Nephron progenitor cell (in vitro differentiated cells): ENCODE measurements around the gene ZDHHC1.

Experiments used
- DNase-seq: peaks from one replicate; pipeline ENCODE4 v3.0.0; 2021
- H3K27ac Mint-ChIP-seq: 2 replicates; pipeline ENCODE4 v1.8.0; 2021; ENCODE audit warnings: mild to moderate bottlenecking, moderate library complexity, mixed read lengths
- H3K27me3 Mint-ChIP-seq: 2 replicates; pipeline ENCODE4 v1.8.0; 2021; ENCODE audit warnings: mild to moderate bottlenecking, low read depth, mixed read lengths; ENCODE audit not compliant: poor library complexity
- H3K36me3 Mint-ChIP-seq: 2 replicates; pipeline ENCODE4 v1.8.0; 2021; ENCODE audit warnings: low read depth, mixed read lengths
- H3K4me1 Mint-ChIP-seq: 2 replicates; pipeline ENCODE4 v1.8.0; 2021; ENCODE audit warnings: mixed read lengths
- H3K4me3 Mint-ChIP-seq: 2 replicates; pipeline ENCODE4 v1.8.0; 2021; ENCODE audit warnings: mild to moderate bottlenecking, moderate library complexity, mixed read lengths
- H3K9me3 Mint-ChIP-seq: 2 replicates; pipeline ENCODE4 v1.8.0; 2021; ENCODE audit warnings: mild to moderate bottlenecking, moderate library complexity, mixed read lengths
- CTCF ChIP-seq: fragments of 200-600 bp; sonication (generic); IDR thresholded peaks from 2 replicates; pipeline ENCODE4 v1.5.0; 2021; ENCODE audit warnings: antibody characterized with exemption

The ZDHHC1 gene

GRCh38 chr16:67444259-67445125 is 28.2 kb upstream of the ZDHHC1 start:
- H3K27me3 Mint-ChIP-seq: peaks cover 2% of the 10 kb centered on the region
- no peak overlapping the region for H3K4me3 Mint-ChIP-seq
- peak overlapping the region; percentile 76 for H3K27ac Mint-ChIP-seq
- no peak for DNase-seq
- TF ChIP-seq CTCF: no peak
- no peaks in the 10 kb centered on the region for H3K9me3 Mint-ChIP-seq
- H3K4me1 Mint-ChIP-seq: peaks cover 56% of the 10 kb centered on the region
- H3K36me3 Mint-ChIP-seq: peaks cover 11% of the 10 kb centered on the region

- Mint-ChIP-seq H3K27ac (peak overlapping the region; percentile 32), H3K4me3 (no peak overlapping the region), H3K9me3 (no peaks in the 10 kb centered on the region), H3K36me3 (peaks cover 15% of the 10 kb centered on the region), H3K27me3 (no peaks in the 10 kb centered on the region), H3K4me1 (peaks cover 56% of the 10 kb centered on the region)
- TF ChIP-seq CTCF: no peak
- no peak for DNase-seq
Observed at GRCh38 chr16:67443265-67443664, 27.0 kb upstream of the ZDHHC1 start.

GRCh38 chr16:67442581-67443255 is 26.4 kb upstream of the ZDHHC1 start:
- peaks cover 19% of the 10 kb centered on the region for H3K36me3 Mint-ChIP-seq
- H3K27me3 Mint-ChIP-seq: no peaks in the 10 kb centered on the region
- H3K4me1 Mint-ChIP-seq: peaks cover 60% of the 10 kb centered on the region
- no peaks in the 10 kb centered on the region for H3K9me3 Mint-ChIP-seq
- no peak for DNase-seq
- no peak overlapping the region for H3K4me3 Mint-ChIP-seq
- no peak overlapping the region for H3K27ac Mint-ChIP-seq
- TF ChIP-seq CTCF: no peak

- H3K4me1 Mint-ChIP-seq: peaks cover 63% of the 10 kb centered on the region
Observed at GRCh38 chr16:67441907-67442306, 25.6 kb upstream of the ZDHHC1 start.

GRCh38 chr16:67441271-67441753 is 25.0 kb upstream of the ZDHHC1 start:
- no peak overlapping the region for H3K27ac Mint-ChIP-seq
- peaks cover 59% of the 10 kb centered on the region for H3K4me1 Mint-ChIP-seq
- H3K36me3 Mint-ChIP-seq: peaks cover 23% of the 10 kb centered on the region
- no peaks in the 10 kb centered on the region for H3K27me3 Mint-ChIP-seq
- no peaks in the 10 kb centered on the region for H3K9me3 Mint-ChIP-seq
- no peak for TF ChIP-seq CTCF
- H3K4me3 Mint-ChIP-seq: no peak overlapping the region
- no peak for DNase-seq

More at GRCh38 chr16:67441907-67442306, 25.6 kb upstream of the ZDHHC1 start:
- Mint-ChIP-seq H3K4me3 (no peak overlapping the region), H3K36me3 (peaks cover 26% of the 10 kb centered on the region), H3K27me3 (no peaks in the 10 kb centered on the region), H3K9me3 (no peaks in the 10 kb centered on the region), H3K27ac (peak overlapping the region; percentile 62)
- TF ChIP-seq CTCF: no peak
- no peak for DNase-seq
